Measurements from ENCODE around the gene SND1.

SND1 gene

DNA sequence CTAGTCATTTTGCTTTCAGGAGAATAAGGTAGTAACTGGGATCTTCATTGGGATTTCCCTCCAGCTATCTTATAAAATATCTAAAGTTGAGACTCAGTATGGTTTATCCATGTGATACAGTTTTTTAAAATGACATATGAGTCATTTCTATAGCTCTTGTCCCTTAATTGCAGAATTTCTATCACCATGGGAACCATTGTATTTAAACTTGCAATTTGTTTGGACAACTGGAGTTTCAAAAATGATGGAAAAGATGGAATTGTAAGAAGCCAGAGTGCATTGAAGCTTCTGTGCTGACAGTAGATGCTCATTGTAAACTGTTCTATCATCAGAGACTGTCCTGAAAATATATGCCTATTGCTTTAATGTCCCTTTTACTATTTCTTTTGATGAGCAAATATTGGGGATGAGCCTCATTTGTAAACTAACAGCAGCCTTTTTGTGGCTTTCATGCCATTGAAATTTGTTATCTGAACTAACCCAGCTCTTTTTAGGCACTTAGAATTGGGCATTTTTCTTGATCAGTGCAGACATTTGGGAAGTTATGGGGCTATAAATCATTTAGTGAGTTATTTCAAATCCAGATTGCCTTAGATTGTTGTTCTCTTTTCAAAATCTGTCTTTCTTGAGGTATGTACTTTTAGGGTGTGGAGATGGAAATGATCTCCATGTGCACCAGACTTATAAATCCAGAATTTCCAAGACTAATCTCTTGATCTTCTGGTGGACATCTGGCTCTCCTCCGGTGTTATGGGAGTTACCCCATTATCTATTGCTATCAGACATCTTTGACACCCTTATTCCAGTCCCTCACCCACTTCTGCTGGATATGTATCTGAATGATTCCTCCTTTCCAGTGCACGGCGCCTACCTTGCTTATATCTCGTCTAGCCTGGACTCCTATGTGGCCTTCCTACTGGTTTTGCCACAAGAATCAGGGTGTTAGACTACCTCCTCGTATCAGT is 159.0 kb downstream of the SND1 start:
- no peak for DNase-seq

DNA sequence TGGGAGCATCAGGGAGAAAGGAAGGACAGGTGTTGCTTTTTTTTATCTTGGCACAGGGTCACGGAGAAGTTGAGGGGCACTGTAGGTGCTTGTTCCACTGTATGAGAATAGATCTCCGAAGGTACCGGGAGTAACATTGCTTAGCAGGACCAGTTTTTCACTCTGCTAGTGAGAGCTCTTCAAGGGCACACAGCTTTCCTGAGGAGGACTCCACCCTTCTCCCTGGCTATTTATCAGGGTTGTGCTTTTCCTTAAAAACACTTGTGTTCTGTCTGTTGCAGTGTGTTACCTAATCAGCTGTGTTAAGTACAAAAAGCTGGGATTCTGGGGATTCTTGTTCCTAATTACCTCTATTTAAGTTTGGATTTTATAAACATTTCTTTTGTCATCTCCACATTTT is 160.5 kb downstream of the SND1 start:
- DNase-seq, result no peak

DNA sequence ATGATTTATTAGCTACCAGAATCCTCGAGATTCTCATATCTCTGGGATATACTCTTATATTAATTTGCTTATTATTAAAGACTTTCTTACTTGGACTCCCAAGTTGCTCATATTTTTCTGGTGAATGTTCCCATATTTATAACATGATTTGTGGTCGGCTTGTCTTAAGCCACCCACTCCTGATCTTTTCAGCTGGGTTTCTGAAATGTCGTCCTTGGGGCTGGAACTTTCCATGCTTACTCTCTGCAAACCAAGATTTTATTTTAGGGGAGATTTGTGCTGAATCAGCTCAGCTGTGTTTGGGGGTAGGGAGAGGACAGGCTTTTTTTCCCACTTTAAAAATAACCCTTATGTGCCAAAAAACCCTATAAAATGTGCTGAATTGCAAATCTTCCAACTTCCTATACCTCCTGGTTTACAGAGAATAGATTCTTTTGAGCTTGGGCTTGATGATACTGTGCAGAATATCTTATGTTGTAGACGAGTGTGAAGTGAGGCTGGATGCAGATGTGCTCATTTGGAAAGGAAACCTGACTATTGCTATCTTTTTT is 162.1 kb downstream of the SND1 start:
- DNase-seq, result no peak

DNA sequence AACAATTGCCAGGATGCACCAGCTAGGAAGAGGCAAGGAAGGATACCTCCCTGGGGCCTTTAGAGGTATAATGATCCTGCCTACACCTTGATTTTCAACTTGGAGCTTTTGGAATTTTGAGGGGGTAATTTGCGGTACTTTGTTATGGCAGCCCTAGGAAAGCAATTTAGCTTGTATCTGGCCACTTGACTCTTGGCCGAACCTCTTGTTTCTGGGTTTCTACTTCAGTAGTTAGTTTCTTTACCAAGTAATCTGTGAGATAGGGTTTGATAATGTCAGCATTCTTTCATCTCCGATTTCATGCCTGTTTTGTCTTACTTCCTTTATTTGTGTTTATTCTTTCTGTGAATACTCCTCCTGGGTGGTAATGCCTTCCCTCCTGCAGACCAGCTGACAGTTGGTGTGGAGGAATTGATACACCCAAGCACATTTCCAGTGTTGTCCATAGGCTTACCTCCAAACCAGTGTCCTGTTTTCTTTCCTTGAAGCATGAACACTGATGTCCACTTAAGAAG is 163.7 kb downstream of the SND1 start:
- DNase-seq, result no peak

DNA sequence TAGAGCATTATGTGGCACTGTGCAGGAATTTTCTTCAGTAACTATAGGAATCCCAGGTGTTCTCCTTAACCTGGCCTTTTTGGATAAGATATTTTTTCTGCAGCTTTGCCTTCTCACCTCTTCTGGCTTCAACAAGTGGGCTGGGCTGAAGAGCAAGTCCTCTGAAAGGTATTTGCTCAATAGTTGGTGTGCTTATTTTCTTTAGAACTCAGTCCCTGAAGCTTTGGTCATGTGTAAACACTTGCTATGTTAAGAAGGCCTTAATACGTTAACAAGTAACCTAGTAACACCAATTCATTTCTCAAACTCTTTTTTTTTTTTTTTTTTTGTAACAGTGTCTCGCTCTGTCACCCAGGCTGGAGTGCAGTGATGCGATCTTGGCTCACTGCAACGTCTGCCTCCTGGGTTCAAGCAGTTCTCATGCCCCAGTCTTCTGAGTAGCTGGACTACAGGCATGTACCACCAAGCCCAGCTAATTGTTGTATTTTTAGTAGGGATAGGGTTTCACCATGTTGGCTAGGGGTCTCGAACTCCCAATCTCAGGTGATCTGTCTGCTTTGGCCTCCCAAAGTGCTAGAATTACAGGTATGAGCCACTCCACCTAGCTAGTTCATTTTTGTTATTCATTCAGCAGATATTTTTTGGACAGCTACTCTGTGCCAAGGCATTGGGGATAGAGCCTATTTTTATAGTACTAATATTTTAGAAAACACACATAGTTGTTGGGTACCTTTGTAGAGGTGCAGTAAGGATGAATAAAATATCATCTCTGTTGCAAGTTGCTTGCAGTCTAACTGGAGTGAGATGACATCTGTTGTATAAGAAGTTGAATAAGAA is 164.6 kb downstream of the SND1 start:
- no peak for DNase-seq

DNA sequence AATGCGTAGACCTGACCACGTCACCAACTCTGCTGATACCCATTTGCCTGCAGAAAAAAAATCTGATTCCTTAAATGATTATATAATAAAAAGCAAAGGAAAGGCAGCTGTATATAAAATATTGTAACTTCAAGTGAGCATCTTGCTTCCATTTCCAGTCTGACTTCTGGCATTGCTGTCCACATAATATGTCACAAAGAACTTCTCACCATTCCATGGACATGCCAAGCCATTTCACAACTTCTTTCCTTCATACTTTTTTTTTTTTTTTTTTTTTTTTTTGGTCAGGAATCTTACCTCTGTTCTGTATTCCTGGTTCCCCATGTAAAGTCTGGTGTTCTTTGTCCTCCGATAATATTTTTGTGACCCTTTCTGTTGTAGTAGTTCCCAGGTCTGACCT is 165.5 kb downstream of the SND1 start:
- no peak for DNase-seq

DNA sequence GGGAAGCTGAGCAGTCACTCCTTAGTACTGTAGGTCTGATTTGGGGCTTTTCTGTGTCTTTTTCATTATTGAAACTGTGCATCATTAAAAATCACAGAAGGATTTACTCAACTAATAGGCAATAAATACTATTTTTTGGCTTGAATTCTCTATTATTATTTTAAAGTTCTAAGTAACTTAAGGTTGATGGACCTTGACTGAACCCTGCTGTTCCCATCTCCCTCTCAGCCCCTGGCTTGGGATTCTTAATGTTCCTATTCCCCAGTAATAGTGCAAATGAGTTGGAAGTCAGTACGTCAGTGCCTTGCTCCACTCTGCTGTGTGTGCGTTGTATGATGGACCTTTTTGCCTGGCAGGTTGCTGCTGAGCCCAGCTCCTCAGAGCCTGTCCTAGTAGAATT is 166.3 kb downstream of the SND1 start:
- no peak for DNase-seq

DNA sequence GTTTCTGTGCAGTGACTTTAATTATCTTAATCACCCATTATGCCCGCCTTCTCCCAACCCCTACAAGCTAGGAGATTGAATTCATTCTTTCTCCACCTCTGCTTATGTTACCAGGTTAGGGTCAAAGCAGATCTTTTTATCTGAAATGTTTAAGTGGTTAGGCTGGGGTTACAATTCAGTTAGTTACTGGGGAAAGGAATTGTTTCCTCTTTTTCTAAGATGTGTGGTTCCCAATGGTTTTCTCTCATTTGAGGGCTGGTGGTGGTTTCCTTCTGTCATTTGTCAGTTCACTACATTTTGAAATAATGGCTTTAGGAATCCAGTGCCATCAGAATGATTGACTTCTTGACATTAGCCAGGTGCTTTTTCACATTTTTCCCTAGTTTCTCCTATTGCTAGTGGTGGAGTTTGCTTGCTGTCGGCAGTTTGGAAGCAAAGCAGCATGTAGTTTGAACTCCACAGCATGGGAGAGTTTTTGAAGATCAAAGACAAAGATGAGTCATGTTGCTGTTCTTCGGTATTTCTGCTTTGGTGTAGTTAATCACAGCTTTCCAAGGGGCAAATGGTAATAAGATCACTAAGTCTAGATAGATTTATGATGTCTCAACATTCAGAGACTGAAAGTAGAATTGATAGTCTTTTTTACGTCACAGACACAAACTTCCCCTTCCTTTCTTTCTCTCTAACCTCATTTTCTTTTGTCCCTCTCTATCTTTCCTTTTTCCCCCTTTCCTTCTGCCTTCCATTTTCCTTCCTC is 168.2 kb downstream of the SND1 start:
- DNase-seq, result peak; percentile 87

DNA sequence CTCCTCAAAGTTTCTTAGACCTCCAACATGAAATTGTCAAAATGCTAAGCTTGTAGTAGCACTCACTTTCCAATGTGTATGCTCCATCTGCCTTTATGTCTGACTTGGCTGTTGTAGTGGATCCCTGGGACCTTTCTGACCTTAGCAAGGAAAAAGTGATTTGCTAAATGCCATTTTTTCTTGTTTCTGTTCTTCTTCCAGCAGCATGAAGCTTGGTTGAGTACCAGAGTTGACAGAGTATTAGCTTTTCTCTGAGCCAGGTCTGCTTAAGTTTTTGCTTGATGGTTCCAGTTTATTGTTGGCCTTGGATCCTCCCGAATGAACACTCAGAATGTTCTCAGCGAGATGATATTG is 168.7 kb downstream of the SND1 start:
- DNase-seq, result no peak

DNA sequence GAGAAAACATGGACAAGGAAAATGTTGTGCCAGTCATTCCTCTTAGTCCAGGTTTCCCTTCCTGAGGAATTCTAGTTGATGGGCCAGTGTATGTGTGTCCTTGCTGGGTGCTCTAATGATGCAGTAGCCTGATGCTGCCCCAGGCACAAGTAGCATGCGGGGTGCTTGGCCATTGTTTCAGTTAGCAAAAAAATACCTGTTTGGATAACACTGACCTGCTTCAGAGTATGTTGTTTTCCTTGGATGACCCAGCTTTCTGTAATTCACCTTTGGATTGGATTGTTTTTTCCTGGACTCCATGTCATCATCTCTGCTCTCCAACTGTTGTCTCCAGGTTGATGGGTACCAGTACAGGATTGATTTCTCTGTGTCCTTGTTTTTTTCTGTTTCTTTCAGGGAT is 169.2 kb downstream of the SND1 start:
- peak; percentile 71 for DNase-seq

DNA sequence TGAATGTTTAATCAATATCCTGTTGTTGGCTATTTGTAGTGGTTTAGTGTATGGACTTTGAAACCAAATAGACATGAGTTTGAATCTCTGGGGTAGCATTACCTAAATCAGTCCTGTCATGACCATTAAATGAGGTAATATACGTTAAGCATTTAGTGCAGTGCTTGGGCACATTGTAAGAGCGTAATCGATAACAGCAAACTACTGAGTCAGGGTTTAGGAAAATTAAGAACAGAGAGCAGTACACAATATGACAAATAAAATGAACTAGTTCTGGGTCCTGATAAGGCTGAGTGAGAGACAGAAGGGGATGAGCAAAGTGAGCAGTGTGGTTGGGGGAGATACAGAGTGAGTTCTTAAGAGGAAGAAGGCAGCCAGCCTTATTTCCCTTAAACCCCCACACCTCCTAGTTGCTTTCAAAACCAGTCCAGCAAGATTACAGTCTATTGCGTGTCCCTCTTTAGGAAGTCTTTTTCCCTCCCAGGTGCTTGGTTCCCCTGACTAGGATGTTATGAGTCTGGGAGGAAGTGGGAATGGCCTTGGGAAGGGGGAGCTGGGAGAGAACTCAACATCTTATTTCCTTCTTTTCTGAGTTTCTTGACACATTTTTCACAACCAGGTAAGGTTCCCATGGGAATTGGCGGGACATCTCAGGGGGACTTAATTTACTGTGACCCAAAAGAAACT is 171.0 kb downstream of the SND1 start:
- peak; percentile 84 for DNase-seq

DNA sequence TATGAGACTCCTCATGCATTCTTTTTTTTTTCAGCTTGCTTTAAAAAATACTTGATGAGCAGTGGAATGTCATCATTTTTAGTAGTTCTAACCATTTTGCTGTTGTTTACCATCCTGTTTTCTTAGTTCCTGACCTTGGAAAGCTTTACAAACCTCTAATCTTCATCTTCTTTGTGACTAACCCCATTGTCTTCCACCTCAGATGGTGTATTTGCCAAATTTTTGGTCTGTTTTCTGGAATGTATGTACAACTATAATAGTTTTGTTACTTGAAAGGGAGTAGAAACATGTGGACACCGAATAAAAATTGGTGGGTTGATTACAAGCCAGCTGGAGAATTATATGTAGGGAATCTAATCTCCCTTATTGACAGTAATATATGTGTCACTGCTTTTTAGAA is 172.7 kb downstream of the SND1 start:
- DNase-seq, result no peak

DNA sequence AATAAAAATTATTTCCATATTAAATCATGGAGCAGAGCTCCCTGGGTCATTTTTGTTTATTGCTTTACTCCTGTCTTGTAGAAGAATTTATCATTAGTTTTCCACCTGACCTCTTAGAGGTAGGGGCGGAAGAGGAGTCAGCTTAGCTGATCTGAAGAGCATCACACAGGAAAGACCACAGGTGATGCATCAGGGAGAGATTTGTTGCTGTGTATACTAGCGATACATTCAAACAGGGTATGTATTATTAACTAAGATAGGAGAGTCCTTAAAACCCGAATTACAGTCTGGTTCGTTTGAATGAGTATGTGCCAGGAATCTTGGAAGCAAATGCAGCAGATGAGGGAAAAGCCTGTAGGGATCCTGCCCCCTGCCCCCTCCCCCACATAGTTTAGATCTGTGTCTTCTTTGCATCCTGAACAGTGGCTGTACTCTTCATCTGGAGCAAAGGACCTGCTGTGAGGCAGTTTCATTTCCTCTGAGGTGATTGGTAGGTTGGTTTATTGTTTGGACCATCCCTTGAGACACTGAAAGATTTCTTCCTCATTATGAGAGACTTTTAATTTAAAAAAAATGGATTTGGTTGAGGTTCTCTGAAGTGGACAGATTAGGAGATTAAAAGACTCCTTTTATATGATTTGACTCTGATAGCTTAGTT is 177.0 kb downstream of the SND1 start:
- no peak for DNase-seq

DNA sequence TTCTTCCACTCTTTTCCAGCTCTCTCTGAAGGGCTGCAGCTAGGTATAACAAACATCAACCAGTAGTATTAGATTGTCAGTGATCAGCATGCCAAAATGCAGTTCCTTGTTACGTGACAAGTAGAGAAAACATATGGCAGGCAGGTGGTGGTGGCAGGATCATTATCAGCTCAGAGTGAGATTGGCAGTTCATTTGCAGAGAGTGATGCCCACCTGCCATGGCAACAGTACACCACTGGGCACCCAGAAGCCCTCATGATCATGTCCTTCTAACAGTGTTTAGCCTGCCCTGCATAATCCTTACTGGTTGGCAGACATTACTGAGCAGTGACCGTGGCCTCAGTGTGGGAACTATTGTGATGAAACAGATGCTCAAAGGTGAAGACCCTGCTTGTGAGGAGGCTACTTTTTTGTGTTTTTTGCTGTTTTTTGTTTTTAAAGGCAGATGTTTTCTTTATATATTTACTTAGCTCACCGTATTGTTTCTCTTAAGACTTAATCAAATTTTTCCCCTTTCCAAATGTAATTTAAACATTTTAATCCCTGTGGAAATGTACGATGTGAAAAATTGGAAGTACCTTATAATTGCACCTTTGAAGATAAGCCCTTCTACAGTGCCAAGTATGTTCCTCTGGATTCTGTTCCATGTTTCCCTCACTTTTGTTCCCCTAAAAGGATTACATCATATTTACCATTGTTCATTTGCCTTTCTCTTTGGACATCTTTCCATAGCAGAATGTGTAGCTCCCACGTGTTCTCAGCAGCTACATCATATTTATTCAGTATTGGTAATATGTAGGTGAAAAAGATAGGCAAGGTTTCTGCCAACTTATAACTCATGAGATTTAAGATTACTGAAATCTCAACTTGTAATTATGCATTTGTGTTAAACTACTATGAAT is 179.6 kb downstream of the SND1 start:
- no peak for DNase-seq

DNA sequence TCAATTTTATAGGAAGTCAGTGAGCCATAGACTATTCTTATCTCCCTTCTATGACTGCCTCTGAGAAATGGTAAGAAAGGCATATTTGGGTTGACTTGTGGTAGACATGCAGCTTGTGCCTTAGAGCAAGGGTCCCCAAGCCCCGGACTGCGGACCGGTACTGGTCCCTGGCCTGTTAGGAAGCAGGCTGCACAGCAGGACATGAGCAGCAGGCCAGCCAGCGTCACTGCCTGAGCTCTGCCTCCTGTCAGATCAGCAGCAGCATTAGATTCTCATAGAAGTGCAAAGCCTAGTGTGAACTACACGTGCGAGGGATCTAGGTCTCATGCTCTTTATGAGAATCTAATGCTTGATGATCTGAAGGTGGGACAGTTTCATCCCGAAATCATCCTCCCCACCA is 180.6 kb downstream of the SND1 start:
- DNase-seq, result no peak

DNA sequence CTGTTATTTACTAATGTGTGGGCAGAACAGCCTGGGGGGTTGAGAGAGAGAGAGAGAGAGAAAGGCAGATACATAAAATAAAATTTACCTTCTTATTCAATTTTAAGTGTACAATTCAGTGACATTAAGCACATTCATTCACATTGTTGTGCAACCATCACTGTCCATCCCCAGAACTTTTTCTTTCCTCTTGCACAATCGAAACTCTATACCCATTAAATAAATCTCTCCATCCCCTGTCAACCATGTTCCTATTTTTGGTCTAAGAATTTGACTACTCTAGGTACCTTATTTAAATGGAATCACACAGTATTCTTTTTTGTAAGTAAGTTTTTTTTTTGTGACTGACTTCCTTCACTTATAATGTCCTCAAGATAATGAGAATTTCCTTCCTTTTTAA is 181.6 kb downstream of the SND1 start:
- no peak for DNase-seq

DNA sequence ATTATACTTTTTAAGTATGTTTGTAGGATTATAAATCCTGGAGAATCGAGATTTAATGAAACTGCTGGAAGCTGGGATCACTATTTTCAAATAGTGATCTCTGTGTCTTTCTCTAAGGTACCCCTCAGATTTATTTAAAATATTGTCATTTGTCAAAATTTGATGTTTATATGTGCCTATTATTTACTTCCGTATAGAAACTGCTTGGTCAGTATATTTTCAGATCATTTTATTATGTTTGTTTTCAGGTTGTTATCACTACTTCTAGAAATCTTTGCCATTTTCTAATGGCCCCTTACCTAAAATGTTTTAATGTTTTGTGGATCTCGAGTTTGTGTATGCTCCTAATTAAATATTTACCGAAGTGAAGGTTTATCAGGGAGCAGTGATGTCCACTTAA is 183.7 kb downstream of the SND1 start:
- DNase-seq, result no peak

DNA sequence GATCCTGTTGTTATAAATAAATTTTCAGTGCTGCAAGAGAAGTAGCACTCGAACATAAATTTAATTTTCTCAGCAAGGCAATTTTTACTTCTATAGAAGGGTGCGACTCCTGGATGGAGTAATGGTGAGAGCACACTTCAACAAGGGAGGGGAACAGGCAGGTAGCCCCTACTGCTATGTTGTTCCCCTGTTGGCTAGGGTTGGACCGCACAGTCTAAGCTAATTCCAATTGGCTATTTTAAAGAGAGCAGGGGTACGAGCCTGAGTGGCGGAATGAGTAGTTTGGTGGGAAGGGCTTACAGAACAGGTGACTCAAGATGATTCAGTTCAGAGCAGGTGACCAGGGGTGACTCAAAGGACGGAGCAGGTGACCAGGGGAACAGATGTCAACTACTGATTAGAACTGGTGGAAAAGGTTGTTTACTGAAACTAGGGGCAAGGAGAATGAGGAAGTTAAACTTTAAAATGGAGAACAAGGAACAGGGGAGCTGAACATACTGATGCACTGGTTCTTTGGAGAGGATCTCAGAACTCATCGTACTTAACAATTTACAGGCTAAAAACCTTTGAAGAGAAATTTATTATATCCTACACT is 185.9 kb downstream of the SND1 start:
- peak; percentile 85 for DNase-seq

DNA sequence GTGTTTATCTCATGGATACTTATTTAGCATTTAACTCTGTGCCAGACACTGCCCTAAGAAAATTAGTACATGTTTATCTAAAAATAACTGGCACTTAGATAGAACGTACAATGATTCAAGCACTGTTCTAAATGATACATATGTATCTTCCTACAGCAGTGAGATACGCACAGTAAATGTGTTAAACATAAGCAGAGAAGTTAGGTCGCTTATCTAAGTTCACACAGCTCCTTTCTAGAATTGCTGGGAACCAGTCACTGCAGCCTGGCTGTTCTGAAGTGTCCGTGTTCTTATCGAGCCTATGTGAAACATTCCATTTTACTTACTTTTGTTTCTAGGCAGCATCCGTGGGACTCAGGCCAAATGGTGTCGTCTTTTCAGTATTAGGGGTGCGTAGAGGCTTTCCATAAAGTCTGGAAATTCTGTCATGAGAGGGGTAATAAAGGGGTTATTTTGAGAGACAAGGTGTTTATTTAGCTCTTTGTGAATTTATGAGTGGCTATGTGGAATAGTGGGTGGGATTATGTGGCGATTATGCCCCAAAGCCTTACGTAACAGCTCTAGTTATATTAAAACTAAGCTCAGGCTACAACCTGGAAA is 186.9 kb downstream of the SND1 start:
- DNase-seq, result no peak
